SK-MEL-5 (cell line): ENCODE results near the gene OR10AG1. TPM values are rescaled to one million over a fixed set of nuclear protein-coding genes. Genes with fewer than 3 reads are reported as not detected.

ENCODE experiments used
- DNase-seq: peaks from one replicate; pipeline ENCODE4 v3.0.0-alpha.2; 2016; ENCODE audit warnings: low read depth, low spot score
- in situ Hi-C: cut with HindIII; loops from 2 replicates; pipeline ENCODE4 v1.10.0; 2016; ENCODE audit warnings: low sequenced_read_pairs, high pct_unique_total_duplicates, low pct_unique_long_range_greater_than_20kb
- polyA plus RNA-seq, 2 experiments: library from polyadenylated mRNA; depleted of rRNA; stranded (reverse); fragments of >200 nt; gene quantifications; 2 replicates each; pipeline ENCODE4 v1.2.3, GENCODE V29; 2015
- total RNA-seq: library from RNA; depleted of rRNA; stranded (reverse); fragments of >200 nt; shearing (Covaris generic); gene quantifications from 2 replicates; pipeline ENCODE4 v1.2.3, GENCODE V29; 2014; rRNA removed

The OR10AG1 gene
- not detected in 2 replicates for total RNA-seq
- not detected in 2 replicates for polyA plus RNA-seq (2015; cell fraction: cytosol; rRNA removed)
- polyA plus RNA-seq (2015; cell fraction: nucleus; rRNA removed): not detected in 2 replicates

- in situ Hi-C loops: no loop called here
Observed at GRCh38 chr11:55969845-55970244, at the start of gene OR10AG1. Gene OR10AG1 (minus strand): TSS chr11:55969945. CDS start chr11:55969907, 38 bp downstream.

GRCh38 chr11:56013805-56014204 is 44.1 kb upstream of the OR10AG1 start:
- in situ Hi-C loops: no loop called here
- no peak for DNase-seq

More at GRCh38 chr11:55969845-55970244, at the start of gene OR10AG1:
- DNase-seq: no peak

GRCh38 chr11:56010716-56011115 is 41.0 kb upstream of the OR10AG1 start:
- in situ Hi-C loops: no loop called here
- DNase-seq: no peak

GRCh38 chr11:55994525-55994924 is 24.8 kb upstream of the OR10AG1 start, which contains the start of gene OR5F1:
Gene OR5F1 (minus strand): TSS chr11:55994625. CDS start chr11:55994625, 0 bp downstream.
- in situ Hi-C loops: no loop called here
- no peak for DNase-seq

- in situ Hi-C loops: no loop called here
Observed at GRCh38 chr11:55970935-55971334, 1.2 kb upstream of the OR10AG1 start.

GRCh38 chr11:55967914-55968313 is 1.8 kb downstream of the OR10AG1 start:
- in situ Hi-C loops: no loop called here
- DNase-seq: no peak

More at GRCh38 chr11:55970935-55971334, 1.2 kb upstream of the OR10AG1 start:
- DNase-seq: no peak

GRCh38 chr11:55966391-55966790 is 3.4 kb downstream of the OR10AG1 start:
- in situ Hi-C loops: no loop called here
- DNase-seq: no peak

GRCh38 chr11:55956521-55956920 is 13.2 kb downstream of the OR10AG1 start:
- in situ Hi-C loops: no loop called here
- no peak for DNase-seq

GRCh38 chr11:55949330-55949729 is 20.4 kb downstream of the OR10AG1 start:
- DNase-seq: peak; percentile 24
- in situ Hi-C loops: no loop called here

GRCh38 chr11:55942785-55943392 is 26.9 kb downstream of the OR10AG1 start:
- peak; percentile 72 for DNase-seq
- in situ Hi-C loops: no loop called here

- DNase-seq: no peak
- in situ Hi-C loops: no loop called here
Observed at GRCh38 chr11:55936300-55936699, 33.4 kb downstream of the OR10AG1 start, which contains the start of gene OR5I1. Gene OR5I1 (minus strand): TSS chr11:55936400. CDS start chr11:55936400, 0 bp downstream.

- no peak for DNase-seq
- in situ Hi-C loops: no loop called here
Observed at GRCh38 chr11:55920537-55920936, 49.2 kb downstream of the OR10AG1 start.

Other genes starting within 250 kb of the OR10AG1 start
- gene OR5D13, start 196.5 kb downstream of the OR10AG1 start, total RNA-seq: not detected in 2 replicates
- 0.37 TPM in 1 of 2 replicates, not detected in the other for gene OR5D14, start 174.4 kb downstream of the OR10AG1 start, total RNA-seq
- not detected in 2 replicates for gene OR5L1, start 158.6 kb downstream of the OR10AG1 start, total RNA-seq
- gene OR5D18, start 150.3 kb downstream of the OR10AG1 start, total RNA-seq: not detected in 2 replicates
- gene OR5L2, start 142.7 kb downstream of the OR10AG1 start, total RNA-seq: not detected in 2 replicates
- gene OR5D16, start 131.2 kb downstream of the OR10AG1 start, total RNA-seq: not detected in 2 replicates
- gene TRIM51, start 86.6 kb downstream of the OR10AG1 start, total RNA-seq: 23.7 and 23.9 TPM in 2 replicates
- gene OR5W2, start 55.4 kb downstream of the OR10AG1 start, total RNA-seq: not detected in 2 replicates
- not detected in 2 replicates for gene OR5I1, start 33.5 kb downstream of the OR10AG1 start, total RNA-seq
- gene OR5F1, start 24.7 kb upstream of the OR10AG1 start, total RNA-seq: not detected in 2 replicates
- not detected in 2 replicates for gene OR5AS1, start 57.7 kb upstream of the OR10AG1 start, total RNA-seq
- gene OR8I2, start 123.4 kb upstream of the OR10AG1 start, total RNA-seq: not detected in 2 replicates
- gene OR8H2, start 133.7 kb upstream of the OR10AG1 start, total RNA-seq: not detected in 2 replicates
- gene OR8H3, start 152.4 kb upstream of the OR10AG1 start, total RNA-seq: not detected in 2 replicates
- gene OR8J3, start 170.3 kb upstream of the OR10AG1 start, total RNA-seq: not detected in 2 replicates
- gene OR8K5, start 190.4 kb upstream of the OR10AG1 start, total RNA-seq: not detected in 2 replicates
- 0.82 and 1.0 TPM in 2 replicates for gene OR5J2, start 206.7 kb upstream of the OR10AG1 start, total RNA-seq